ENCODE results near the gene TBC1D17.

DNA sequence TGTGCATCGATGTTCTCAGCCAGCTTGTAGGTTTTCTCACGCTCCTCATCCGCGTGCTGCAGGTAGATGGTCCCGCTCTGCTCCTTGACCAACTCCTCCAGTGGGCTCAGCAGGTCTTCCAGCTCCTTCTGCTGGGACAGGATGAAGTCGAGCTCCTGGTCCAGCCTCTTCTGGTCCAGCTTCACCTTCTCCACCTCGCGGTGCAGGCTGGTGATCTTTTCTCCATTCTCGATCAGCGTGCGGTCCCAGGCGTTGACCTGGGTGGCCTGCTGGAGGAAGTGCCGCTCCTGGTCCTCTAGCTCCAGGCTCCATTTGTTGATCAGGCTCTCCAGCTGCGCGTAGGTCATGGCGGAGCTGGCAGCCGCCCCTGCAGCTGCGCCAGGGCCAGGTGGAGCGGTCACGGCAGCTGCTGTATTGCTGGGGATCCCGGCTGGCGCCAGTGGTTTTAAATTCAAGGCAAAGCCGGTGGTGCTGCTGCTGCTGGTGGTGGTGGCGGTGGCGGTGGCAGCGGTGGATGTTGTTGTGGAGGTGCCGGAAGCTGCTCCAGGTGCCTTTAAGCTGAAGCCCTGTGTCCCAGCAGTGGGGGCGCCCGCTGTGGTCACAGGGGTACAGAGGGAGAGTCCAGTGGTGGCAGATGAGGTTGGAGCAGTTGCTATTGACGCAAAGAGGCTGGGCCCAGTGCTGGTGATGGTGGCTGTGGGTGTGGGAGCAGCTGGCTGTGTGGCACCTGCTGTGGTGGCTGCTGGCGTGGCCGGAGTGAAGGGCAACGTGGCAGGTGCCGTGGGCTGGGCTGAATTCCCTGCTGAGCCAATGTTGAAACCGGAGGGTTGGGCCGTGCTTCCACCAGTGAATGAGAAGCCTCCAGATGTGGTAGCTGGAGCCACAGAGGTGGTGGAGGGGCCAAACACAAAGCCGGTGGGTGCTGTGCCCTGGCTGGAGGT lies 31.2 kb downstream of the TBC1D17 start:
- TF ChIP-seq POLR2A (IDR thresholded peaks at IDR 0.05; ENCODE audit: low read depth, low read length) = no peak
- TF ChIP-seq POU2F2 (IDR thresholded peaks at IDR 0.05; ENCODE audit: low read depth, low read length) = no peak
- TF ChIP-seq POLR2AphosphoS5 (IDR thresholded peaks at IDR 0.05; ENCODE audit: low read depth, low read length) = no peak
- no peak for TF ChIP-seq TAF1 (IDR thresholded peaks at IDR 0.05; ENCODE audit: low read depth, low read length)
- no peak for TF ChIP-seq SPI1 (IDR thresholded peaks at IDR 0.05; ENCODE audit: low read depth, low read length)
- no peak for TF ChIP-seq PAX5 (IDR thresholded peaks at IDR 0.05; ENCODE audit: insufficient read depth, low read length, severe bottlenecking)

All from GM12891 (cell line).